Neural cell (in vitro differentiated cells): Measurements from ENCODE around the gene RSBN1.

Experiments used
- EP300 ChIP-seq: fragments of 450-650 bp; conservative IDR thresholded peaks from 2 replicates; pipeline ENCODE4 v1.6.1; 2014; ENCODE audit warnings: antibody characterized with exemption, mild to moderate bottlenecking, moderate library complexity; ENCODE audit not compliant: poor library complexity, severe bottlenecking
- EZH2 ChIP-seq: fragments of 200-600, 300-800 bp; shearing (Covaris generic), sonication (generic); IDR thresholded peaks from 2 replicates; pipeline ENCODE4 v1.6.1; 2014; ENCODE audit warnings: antibody characterized with exemption, low read length, borderline replicate concordance, mild to moderate bottlenecking; ENCODE audit not compliant: insufficient read depth, poor library complexity, severe bottlenecking
- MXI1 ChIP-seq: fragments of 450-650 bp; conservative IDR thresholded peaks from 2 replicates; pipeline ENCODE4 v1.6.1; 2014; ENCODE audit warnings: antibody characterized with exemption, mild to moderate bottlenecking; ENCODE audit not compliant: poor library complexity, severe bottlenecking
- POLR2AphosphoS5 ChIP-seq: IDR thresholded peaks from 2 replicates; pipeline ENCODE4 v1.6.1; 2012
- RAD21 ChIP-seq: fragments of 450-650 bp; conservative IDR thresholded peaks from 2 replicates; pipeline ENCODE4 v1.6.1; 2014; ENCODE audit warnings: antibody characterized with exemption, mild to moderate bottlenecking, moderate library complexity
- SMC3 ChIP-seq: fragments of 450-650 bp; conservative IDR thresholded peaks from 2 replicates; pipeline ENCODE4 v1.6.1; 2014; ENCODE audit warnings: antibody characterized with exemption, mild to moderate bottlenecking, moderate library complexity; ENCODE audit not compliant: poor library complexity
- TAF1 ChIP-seq: IDR thresholded peaks from 2 replicates; pipeline ENCODE4 v1.6.1; 2012; ENCODE audit warnings: low read depth
- TF ChIP-seq, protein P1 (sequence below): fragments of 450-650 bp; IDR thresholded peaks from 2 replicates; pipeline ENCODE4 v1.5.1; 2014; ENCODE audit warnings: antibody characterized with exemption, mild to moderate bottlenecking, moderate library complexity; ENCODE audit not compliant: poor library complexity, severe bottlenecking
- TF ChIP-seq, protein P2 (sequence below): IDR thresholded peaks from 2 replicates; pipeline ENCODE4 v1.6.1; 2012; ENCODE audit warnings: borderline replicate concordance

DNA sequence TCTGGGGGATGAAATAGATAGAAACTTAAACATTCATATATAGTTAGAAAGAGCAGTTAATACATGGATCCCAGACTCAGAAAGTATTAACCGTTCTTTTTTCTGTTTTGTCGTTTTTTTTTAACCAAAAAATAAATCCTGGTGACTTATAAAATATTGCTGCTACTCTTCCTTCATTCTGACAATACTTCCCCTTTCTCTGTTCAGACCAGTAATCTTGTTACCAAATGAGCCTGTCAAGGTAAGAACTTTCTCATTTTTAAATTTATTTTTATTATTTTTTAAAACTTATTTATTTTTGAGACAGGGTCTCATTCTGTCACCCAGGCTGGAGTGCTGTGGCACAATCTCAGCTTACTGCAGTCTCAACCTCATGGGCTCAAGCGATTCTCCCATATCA lies 45.5 kb upstream of the RSBN1 start:
- TF ChIP-seq, protein P1, sequence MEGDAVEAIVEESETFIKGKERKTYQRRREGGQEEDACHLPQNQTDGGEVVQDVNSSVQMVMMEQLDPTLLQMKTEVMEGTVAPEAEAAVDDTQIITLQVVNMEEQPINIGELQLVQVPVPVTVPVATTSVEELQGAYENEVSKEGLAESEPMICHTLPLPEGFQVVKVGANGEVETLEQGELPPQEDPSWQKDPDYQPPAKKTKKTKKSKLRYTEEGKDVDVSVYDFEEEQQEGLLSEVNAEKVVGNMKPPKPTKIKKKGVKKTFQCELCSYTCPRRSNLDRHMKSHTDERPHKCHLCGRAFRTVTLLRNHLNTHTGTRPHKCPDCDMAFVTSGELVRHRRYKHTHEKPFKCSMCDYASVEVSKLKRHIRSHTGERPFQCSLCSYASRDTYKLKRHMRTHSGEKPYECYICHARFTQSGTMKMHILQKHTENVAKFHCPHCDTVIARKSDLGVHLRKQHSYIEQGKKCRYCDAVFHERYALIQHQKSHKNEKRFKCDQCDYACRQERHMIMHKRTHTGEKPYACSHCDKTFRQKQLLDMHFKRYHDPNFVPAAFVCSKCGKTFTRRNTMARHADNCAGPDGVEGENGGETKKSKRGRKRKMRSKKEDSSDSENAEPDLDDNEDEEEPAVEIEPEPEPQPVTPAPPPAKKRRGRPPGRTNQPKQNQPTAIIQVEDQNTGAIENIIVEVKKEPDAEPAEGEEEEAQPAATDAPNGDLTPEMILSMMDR, result no peak
- TF ChIP-seq, protein P2, sequence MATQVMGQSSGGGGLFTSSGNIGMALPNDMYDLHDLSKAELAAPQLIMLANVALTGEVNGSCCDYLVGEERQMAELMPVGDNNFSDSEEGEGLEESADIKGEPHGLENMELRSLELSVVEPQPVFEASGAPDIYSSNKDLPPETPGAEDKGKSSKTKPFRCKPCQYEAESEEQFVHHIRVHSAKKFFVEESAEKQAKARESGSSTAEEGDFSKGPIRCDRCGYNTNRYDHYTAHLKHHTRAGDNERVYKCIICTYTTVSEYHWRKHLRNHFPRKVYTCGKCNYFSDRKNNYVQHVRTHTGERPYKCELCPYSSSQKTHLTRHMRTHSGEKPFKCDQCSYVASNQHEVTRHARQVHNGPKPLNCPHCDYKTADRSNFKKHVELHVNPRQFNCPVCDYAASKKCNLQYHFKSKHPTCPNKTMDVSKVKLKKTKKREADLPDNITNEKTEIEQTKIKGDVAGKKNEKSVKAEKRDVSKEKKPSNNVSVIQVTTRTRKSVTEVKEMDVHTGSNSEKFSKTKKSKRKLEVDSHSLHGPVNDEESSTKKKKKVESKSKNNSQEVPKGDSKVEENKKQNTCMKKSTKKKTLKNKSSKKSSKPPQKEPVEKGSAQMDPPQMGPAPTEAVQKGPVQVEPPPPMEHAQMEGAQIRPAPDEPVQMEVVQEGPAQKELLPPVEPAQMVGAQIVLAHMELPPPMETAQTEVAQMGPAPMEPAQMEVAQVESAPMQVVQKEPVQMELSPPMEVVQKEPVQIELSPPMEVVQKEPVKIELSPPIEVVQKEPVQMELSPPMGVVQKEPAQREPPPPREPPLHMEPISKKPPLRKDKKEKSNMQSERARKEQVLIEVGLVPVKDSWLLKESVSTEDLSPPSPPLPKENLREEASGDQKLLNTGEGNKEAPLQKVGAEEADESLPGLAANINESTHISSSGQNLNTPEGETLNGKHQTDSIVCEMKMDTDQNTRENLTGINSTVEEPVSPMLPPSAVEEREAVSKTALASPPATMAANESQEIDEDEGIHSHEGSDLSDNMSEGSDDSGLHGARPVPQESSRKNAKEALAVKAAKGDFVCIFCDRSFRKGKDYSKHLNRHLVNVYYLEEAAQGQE, result no peak
- TF ChIP-seq RAD21 (no peak), EZH2 (no peak), POLR2AphosphoS5 (no peak), SMC3 (no peak), EP300 (no peak), TAF1 (no peak), MXI1 (no peak)
